ENCODE measurements around the gene EYA2. TPM values are rescaled to one million over a fixed set of nuclear protein-coding genes. Genes with fewer than 3 reads are reported as not detected.
"Not testable (repeated sequence)": the region's sequence is repeated elsewhere in the genome, so short reads cannot be mapped to it uniquely, and the experiment has no call there.

The EYA2 gene
- polyA plus RNA-seq, 4 donors = 0.50 to 0.70 TPM; not detected in 2

DNA sequence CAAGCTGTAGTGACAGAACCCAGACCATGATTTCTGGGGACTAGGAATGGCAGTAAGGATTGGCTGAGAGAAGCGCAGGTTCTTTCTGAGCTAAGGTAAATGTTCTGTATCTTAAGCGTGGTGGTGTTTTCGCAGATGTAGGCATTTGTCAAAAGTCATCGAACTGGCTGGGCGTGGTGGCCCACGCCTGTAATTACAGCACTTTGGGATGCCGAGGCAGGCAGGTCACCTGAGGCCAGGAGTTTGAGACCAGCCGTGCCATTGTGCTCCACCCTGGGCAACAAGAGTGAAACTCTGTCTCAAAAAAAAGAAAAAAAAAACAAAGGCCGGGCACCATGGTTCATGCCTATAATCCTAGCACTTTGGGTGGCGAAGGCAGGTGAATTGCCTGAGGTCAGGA, 40.7 kb upstream of the EYA2 start:
- Histone ChIP-seq H3K4me1 (ENCODE audit: control insufficient read depth in 3 of 3, insufficient read depth in 2 of 3, low read depth in 1 of 3, low read length in 2 of 3) (no peaks in the 10 kb centered on the region), H3K4me3 (ENCODE audit: low read depth in 1 of 3, low read length in 3 of 3) (no peak overlapping the region), H3K9me3 (ENCODE audit: control insufficient read depth in 2 of 2, insufficient read depth in 1 of 2, low read depth in 1 of 2, low read length in 1 of 2) (no peaks in the 10 kb centered on the region), H3K36me3 (ENCODE audit: control insufficient read depth in 3 of 3, insufficient read depth in 2 of 3, low read depth in 1 of 3, low read length in 3 of 3) (no peaks in the 10 kb centered on the region), H3K27me3 (ENCODE audit: control insufficient read depth in 3 of 3, insufficient read depth in 3 of 3, low read length in 3 of 3) (no peaks in the 10 kb centered on the region), H3K27ac (ENCODE audit: low read depth in 1 of 3, low read length in 2 of 3) (no peak overlapping the region)
- DNase-seq (no peak), FAIRE-seq (no peak)
- WGBS, 3 donors = 45 to 80% (median 64%) methylated on average over 10 of the region's 10 CpGs

- peak; percentile 27 to 28 for DNase-seq
- no peak overlapping the region for H3K4me3 ChIP-seq (ENCODE audit: low read depth in 1 of 3, low read length in 3 of 3)
- 39 to 49% (median 46%) methylated on average over 6 of the region's 6 CpGs for WGBS, 3 donors
These were observed 37.4 kb upstream of the EYA2 start for GRCh38 chr20:46857061-46857831.

DNA sequence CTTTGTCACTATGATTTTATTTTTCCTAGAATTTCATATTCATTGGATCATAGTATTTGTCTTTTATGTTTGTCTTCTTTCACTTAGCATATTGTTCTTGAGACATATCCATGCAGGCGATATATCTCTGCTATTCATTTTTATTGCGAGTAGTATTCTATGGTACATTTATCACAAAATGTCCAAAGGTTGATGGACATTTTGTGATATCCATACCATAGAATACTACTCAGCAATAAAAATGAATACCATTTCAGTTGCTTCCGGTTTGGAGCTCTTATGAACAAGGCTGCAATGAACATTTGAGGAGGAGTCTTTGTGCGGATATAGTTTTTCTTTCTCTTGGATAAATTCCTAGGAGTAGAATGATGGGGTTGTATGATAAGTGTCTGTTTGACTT, 28.8 kb upstream of the EYA2 start:
- Histone ChIP-seq H3K4me1 (ENCODE audit: control insufficient read depth in 3 of 3, insufficient read depth in 2 of 3, low read depth in 1 of 3, low read length in 2 of 3) (no peaks in the 10 kb centered on the region), H3K4me3 (ENCODE audit: low read depth in 1 of 3, low read length in 3 of 3) (no peak overlapping the region), H3K36me3 (ENCODE audit: control insufficient read depth in 3 of 3, insufficient read depth in 2 of 3, low read depth in 1 of 3, low read length in 3 of 3) (no peaks in the 10 kb centered on the region), H3K27me3 (ENCODE audit: control insufficient read depth in 3 of 3, insufficient read depth in 3 of 3, low read length in 3 of 3) (peaks cover 0 to 3% (median 0%) of the 10 kb centered on the region in 3 donors), H3K9me3 (ENCODE audit: control insufficient read depth in 2 of 2, insufficient read depth in 1 of 2, low read depth in 1 of 2, low read length in 1 of 2) (no peaks in the 10 kb centered on the region), H3K27ac (ENCODE audit: low read depth in 1 of 3, low read length in 2 of 3) (no peak overlapping the region)
- FAIRE-seq (no peak), DNase-seq (peak in 1 of 2 donors; percentile 59)
- 43 to 78% (median 72%) methylated on average over 4 of the region's 4 CpGs for WGBS, 3 donors

More at GRCh38 chr20:46857061-46857831, 37.4 kb upstream of the EYA2 start:
- no peak overlapping the region for H3K27ac ChIP-seq (ENCODE audit: low read depth in 1 of 3, low read length in 2 of 3)
- no peak for FAIRE-seq
- no peaks in the 10 kb centered on the region for H3K9me3 ChIP-seq (ENCODE audit: control insufficient read depth in 2 of 2, insufficient read depth in 1 of 2, low read depth in 1 of 2, low read length in 1 of 2)
- H3K4me1 ChIP-seq (ENCODE audit: control insufficient read depth in 3 of 3, insufficient read depth in 2 of 3, low read depth in 1 of 3, low read length in 2 of 3) = no peaks in the 10 kb centered on the region
- no peaks in the 10 kb centered on the region for H3K36me3 ChIP-seq (ENCODE audit: control insufficient read depth in 3 of 3, insufficient read depth in 2 of 3, low read depth in 1 of 3, low read length in 3 of 3)
- H3K27me3 ChIP-seq (ENCODE audit: control insufficient read depth in 3 of 3, insufficient read depth in 3 of 3, low read length in 3 of 3) = no peaks in the 10 kb centered on the region

- Histone ChIP-seq H3K27me3 (ENCODE audit: control insufficient read depth in 3 of 3, insufficient read depth in 3 of 3, low read length in 3 of 3) (no peaks in the 10 kb centered on the region), H3K4me1 (ENCODE audit: control insufficient read depth in 3 of 3, insufficient read depth in 2 of 3, low read depth in 1 of 3, low read length in 2 of 3) (no peaks in the 10 kb centered on the region), H3K27ac (ENCODE audit: low read depth in 1 of 3, low read length in 2 of 3) (no peak overlapping the region), H3K36me3 (ENCODE audit: control insufficient read depth in 3 of 3, insufficient read depth in 2 of 3, low read depth in 1 of 3, low read length in 3 of 3) (no peaks in the 10 kb centered on the region), H3K4me3 (ENCODE audit: low read depth in 1 of 3, low read length in 3 of 3) (no peak overlapping the region), H3K9me3 (ENCODE audit: control insufficient read depth in 2 of 2, insufficient read depth in 1 of 2, low read depth in 1 of 2, low read length in 1 of 2) (no peaks in the 10 kb centered on the region)
- WGBS, 3 donors = 42 to 66% (median 52%) methylated on average over 1 of the region's 1 CpG
- DNase-seq (no peak), FAIRE-seq (no peak)
These were observed 24.6 kb upstream of the EYA2 start for GRCh38 chr20:46870041-46870440.

DNA sequence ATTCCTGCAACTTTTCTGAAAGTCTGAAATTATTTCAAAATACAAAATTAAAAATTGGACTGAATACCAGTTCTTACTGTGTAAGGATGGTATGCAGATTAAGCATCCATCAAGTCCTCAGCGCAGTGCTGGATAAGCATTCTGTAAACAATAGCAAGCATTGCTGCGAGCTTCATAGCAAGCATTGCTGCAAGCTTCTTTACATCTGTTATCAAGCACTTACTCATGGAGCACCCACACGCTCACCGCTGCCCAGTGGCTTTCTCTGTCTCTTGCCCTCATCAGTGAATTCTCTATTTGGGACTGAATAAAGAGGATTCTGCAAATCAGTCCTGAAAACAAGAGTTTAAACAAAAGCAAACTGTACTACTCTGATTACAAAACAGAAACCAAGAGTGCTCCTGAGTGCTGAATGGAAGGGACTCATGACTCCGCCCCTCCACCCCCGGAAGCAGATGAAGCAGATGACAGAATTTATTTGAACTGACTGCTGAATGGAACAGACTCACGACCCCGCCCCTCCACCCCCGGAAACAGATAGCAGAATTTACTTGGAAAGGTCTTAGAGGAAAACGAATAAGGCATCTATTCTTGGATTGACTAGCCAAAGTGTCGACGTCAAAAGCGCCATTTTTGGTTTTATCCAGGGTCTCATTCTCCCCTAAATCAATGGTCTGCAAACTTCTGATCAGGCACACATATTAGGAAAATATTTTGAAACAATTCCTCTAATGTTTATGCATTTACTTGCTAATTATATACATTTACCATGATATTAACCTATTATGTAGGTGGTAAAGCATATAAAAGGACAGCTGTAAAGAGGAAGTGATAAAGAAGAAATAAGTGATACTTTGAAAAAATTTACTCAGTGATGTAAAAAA, 22.1 kb upstream of the EYA2 start:
- FAIRE-seq = no peak
- WGBS, 3 donors = 58 to 64% (median 59%) methylated on average over 13 of the region's 13 CpGs

DNA sequence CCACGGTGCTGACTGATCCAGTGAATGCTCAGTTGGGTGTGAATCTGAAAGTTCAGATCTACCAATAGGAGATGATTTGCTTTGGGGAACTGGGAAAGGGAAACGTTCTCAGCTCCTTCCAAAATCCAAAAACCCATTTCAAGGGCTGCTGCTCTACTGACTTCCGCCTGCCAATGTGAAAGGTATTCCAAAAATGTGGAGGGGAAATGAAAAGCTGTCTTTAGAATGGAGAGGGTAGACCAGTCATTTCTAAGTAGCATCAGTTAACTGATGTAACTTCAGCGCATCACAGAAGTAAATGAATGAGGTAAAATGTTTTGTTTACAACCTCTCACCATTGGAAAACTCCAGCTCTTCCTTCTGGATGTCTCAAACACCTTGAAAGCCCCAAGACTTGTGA, 19.6 kb upstream of the EYA2 start:
- Histone ChIP-seq H3K9me3 (ENCODE audit: control insufficient read depth in 2 of 2, insufficient read depth in 1 of 2, low read depth in 1 of 2, low read length in 1 of 2) (no peaks in the 10 kb centered on the region), H3K27me3 (ENCODE audit: control insufficient read depth in 3 of 3, insufficient read depth in 3 of 3, low read length in 3 of 3) (no peaks in the 10 kb centered on the region), H3K36me3 (ENCODE audit: control insufficient read depth in 3 of 3, insufficient read depth in 2 of 3, low read depth in 1 of 3, low read length in 3 of 3) (no peaks in the 10 kb centered on the region), H3K4me1 (ENCODE audit: control insufficient read depth in 3 of 3, insufficient read depth in 2 of 3, low read depth in 1 of 3, low read length in 2 of 3) (no peaks in the 10 kb centered on the region), H3K4me3 (ENCODE audit: low read depth in 1 of 3, low read length in 3 of 3) (no peak overlapping the region), H3K27ac (ENCODE audit: low read depth in 1 of 3, low read length in 2 of 3) (no peak overlapping the region)
- DNase-seq = no peak
- WGBS, 3 donors = 56 to 61% (median 59%) methylated on average over 4 of the region's 4 CpGs
- no peak for FAIRE-seq

More for the DNA sequence above, 22.1 kb upstream of the EYA2 start:
- Histone ChIP-seq H3K27ac (ENCODE audit: low read depth in 1 of 3, low read length in 2 of 3) (no peak overlapping the region), H3K36me3 (ENCODE audit: control insufficient read depth in 3 of 3, insufficient read depth in 2 of 3, low read depth in 1 of 3, low read length in 3 of 3) (no peaks in the 10 kb centered on the region), H3K4me1 (ENCODE audit: control insufficient read depth in 3 of 3, insufficient read depth in 2 of 3, low read depth in 1 of 3, low read length in 2 of 3) (no peaks in the 10 kb centered on the region), H3K4me3 (ENCODE audit: low read depth in 1 of 3, low read length in 3 of 3) (no peak overlapping the region), H3K27me3 (ENCODE audit: control insufficient read depth in 3 of 3, insufficient read depth in 3 of 3, low read length in 3 of 3) (no peaks in the 10 kb centered on the region), H3K9me3 (ENCODE audit: control insufficient read depth in 2 of 2, insufficient read depth in 1 of 2, low read depth in 1 of 2, low read length in 1 of 2) (no peaks in the 10 kb centered on the region)
- no peak for DNase-seq

DNA sequence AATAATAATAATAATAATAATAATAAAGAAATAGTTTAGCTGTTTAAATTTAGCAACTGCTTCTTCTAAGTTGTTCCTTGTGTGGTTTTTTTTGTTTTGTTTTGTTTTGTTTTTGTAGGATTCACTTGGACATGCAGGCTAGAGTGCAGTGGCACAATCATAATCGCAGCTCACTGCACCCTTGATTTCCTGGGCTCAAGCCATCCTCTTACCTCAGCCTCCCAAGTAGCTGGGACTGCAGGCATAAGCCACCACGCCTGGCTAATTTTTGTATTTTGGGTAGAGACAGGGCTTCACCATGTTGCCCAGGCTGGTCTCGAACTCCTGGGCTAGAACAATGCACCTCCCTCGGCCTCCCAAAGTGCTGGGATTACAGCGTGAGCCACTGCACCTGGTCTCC, 15.3 kb upstream of the EYA2 start:
- no peak overlapping the region for H3K4me3 ChIP-seq (ENCODE audit: low read depth in 1 of 3, low read length in 3 of 3)
- H3K27ac ChIP-seq (ENCODE audit: low read depth in 1 of 3, low read length in 2 of 3) = no peak overlapping the region
- no peaks in the 10 kb centered on the region for H3K9me3 ChIP-seq (ENCODE audit: control insufficient read depth in 2 of 2, insufficient read depth in 1 of 2, low read depth in 1 of 2, low read length in 1 of 2)
- H3K27me3 ChIP-seq (ENCODE audit: control insufficient read depth in 3 of 3, insufficient read depth in 3 of 3, low read length in 3 of 3) = peaks cover 0 to 4% (median 0%) of the 10 kb centered on the region in 3 donors
- no peaks in the 10 kb centered on the region for H3K4me1 ChIP-seq (ENCODE audit: control insufficient read depth in 3 of 3, insufficient read depth in 2 of 3, low read depth in 1 of 3, low read length in 2 of 3)
- DNase-seq = no peak
- 81 to 89% (median 84%) methylated on average over 5 of the region's 5 CpGs for WGBS, 3 donors
- no peaks in the 10 kb centered on the region for H3K36me3 ChIP-seq (ENCODE audit: control insufficient read depth in 3 of 3, insufficient read depth in 2 of 3, low read depth in 1 of 3, low read length in 3 of 3)
- FAIRE-seq = no peak

DNA sequence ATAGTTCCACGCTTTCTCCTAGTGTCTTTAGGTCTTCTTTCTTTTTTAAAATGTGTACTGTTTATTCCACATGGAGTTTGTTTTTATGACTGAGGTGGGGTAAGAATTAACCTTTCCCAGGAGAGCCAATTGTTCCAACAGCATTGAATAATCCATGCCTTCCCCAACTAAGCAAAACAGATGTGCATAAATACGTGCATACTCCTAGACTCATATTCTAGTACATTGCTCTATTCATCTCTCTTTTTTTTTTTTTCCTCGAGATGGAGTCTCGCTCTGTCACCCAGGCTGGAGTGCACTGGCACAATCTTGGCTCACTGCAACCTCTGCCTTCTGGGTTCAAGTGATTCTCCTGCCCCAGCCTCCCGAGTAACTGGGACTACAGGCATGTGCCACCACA, 14.7 kb upstream of the EYA2 start:
- H3K9me3 ChIP-seq (ENCODE audit: control insufficient read depth in 2 of 2, insufficient read depth in 1 of 2, low read depth in 1 of 2, low read length in 1 of 2); DNase-seq; H3K4me3 ChIP-seq (ENCODE audit: low read depth in 1 of 3, low read length in 3 of 3); H3K27ac ChIP-seq (ENCODE audit: low read depth in 1 of 3, low read length in 2 of 3); H3K4me1 ChIP-seq (ENCODE audit: control insufficient read depth in 3 of 3, insufficient read depth in 2 of 3, low read depth in 1 of 3, low read length in 2 of 3); H3K27me3 ChIP-seq (ENCODE audit: control insufficient read depth in 3 of 3, insufficient read depth in 3 of 3, low read length in 3 of 3); FAIRE-seq; H3K36me3 ChIP-seq (ENCODE audit: control insufficient read depth in 3 of 3, insufficient read depth in 2 of 3, low read depth in 1 of 3, low read length in 3 of 3): not testable (repeated sequence)
- 81 to 86% (median 84%) methylated on average over 5 of the region's 5 CpGs for WGBS, 3 donors

All from small intestine (tissue), 7 donors.